ENCODE data around the gene EIF4G3.

- TF ChIP-seq, protein P1, sequence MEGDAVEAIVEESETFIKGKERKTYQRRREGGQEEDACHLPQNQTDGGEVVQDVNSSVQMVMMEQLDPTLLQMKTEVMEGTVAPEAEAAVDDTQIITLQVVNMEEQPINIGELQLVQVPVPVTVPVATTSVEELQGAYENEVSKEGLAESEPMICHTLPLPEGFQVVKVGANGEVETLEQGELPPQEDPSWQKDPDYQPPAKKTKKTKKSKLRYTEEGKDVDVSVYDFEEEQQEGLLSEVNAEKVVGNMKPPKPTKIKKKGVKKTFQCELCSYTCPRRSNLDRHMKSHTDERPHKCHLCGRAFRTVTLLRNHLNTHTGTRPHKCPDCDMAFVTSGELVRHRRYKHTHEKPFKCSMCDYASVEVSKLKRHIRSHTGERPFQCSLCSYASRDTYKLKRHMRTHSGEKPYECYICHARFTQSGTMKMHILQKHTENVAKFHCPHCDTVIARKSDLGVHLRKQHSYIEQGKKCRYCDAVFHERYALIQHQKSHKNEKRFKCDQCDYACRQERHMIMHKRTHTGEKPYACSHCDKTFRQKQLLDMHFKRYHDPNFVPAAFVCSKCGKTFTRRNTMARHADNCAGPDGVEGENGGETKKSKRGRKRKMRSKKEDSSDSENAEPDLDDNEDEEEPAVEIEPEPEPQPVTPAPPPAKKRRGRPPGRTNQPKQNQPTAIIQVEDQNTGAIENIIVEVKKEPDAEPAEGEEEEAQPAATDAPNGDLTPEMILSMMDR (conservative IDR thresholded peaks at IDR 0.05; ENCODE audit: low read depth, low read length), result no peak
- no peak for TF ChIP-seq EZH2 (IDR thresholded peaks at IDR 0.05; ENCODE audit: borderline replicate concordance, low read depth, low read length, poor library complexity, severe bottlenecking)
Observed at GRCh38 chr1:20830378-20830777, 346.3 kb downstream of the EIF4G3 start.

Data from A673 (cell line).